Measurements from ENCODE around the gene RUFY2.

Gene RUFY2

DNA sequence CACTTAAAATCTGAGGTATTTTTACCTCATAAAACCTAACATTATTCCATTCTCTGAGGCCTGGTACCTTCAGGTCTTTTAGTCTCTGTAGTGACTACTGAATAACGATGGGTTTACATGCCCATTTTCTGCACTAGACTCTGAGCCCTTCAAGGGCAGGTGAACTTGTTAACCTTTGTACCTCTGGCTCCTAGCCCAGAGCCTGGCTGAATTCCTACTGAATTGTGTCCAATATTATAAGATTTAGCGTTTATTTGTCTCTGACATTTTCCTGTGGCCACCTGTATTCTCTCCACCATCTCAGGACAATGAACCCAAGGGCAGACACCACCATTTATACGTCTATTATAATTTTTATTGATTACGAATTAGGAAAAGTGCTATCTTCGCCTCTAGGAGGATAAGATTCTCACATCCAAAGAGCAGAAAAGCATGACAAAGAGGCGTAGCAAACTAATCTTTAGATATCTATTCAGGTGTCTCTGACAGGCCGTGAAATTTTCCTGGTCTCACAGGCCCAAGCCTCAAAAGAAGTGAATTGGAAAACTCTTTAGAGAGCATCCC is 103.1 kb downstream of the RUFY2 start:
- no peak overlapping the region for H3K4me3 ChIP-seq (ENCODE audit: low read length)
- H3K9me3 ChIP-seq (ENCODE audit: control insufficient read depth, low read length): no peaks in the 10 kb centered on the region
- H3K4me1 ChIP-seq (ENCODE audit: control insufficient read depth, insufficient read depth, low read length): peaks cover 31% of the 10 kb centered on the region
- no peak overlapping the region for H3K9ac ChIP-seq (ENCODE audit: low read length)
- H3K36me3 ChIP-seq (ENCODE audit: control insufficient read depth, insufficient read depth, low read length): no peaks in the 10 kb centered on the region
- H3K27me3 ChIP-seq (ENCODE audit: control insufficient read depth, insufficient read depth, low read length): no peaks in the 10 kb centered on the region

DNA sequence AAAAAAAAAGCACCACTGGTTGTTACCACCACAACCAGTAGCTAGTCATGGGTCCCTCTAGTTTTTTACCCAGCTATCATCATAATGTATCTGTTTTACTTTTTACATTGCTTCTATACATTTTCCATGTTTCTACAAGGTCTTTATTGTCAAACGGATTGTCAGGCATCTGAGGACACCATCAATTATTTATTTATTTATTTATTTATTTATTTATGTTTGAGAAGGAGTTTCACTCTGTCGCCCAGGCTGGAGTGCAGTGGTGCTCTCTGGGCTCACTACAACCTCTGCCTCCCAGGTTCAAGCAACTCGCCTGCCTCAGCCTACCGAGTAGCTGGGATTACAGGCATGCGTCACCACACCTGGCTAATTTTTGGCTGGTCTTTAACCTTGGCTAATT is 104.2 kb downstream of the RUFY2 start:
- no peaks in the 10 kb centered on the region for H3K9me3 ChIP-seq (ENCODE audit: control insufficient read depth, low read length)
- no peaks in the 10 kb centered on the region for H3K27me3 ChIP-seq (ENCODE audit: control insufficient read depth, insufficient read depth, low read length)
- no peak overlapping the region for H3K9ac ChIP-seq (ENCODE audit: low read length)
- no peak overlapping the region for H3K4me3 ChIP-seq (ENCODE audit: low read length)
- H3K4me1 ChIP-seq (ENCODE audit: control insufficient read depth, insufficient read depth, low read length): peaks cover 31% of the 10 kb centered on the region
- no peaks in the 10 kb centered on the region for H3K36me3 ChIP-seq (ENCODE audit: control insufficient read depth, insufficient read depth, low read length)

DNA sequence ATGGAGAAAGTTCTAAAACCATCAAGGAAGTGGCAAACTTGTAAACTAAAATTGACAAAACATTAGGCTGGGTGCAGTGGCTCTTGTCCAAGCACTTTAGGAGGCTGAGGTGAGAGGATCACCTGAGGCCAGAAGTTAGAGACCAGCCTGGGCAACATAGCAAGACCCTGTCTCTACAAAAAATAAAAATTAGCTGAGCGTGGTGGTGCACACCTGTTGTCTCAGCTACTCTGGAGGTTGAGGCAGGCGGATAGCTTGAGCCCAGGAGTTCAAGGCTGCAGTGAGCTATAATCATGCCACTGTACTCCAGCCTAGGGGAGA is 104.6 kb downstream of the RUFY2 start:
- no peak overlapping the region for H3K9ac ChIP-seq (ENCODE audit: low read length)
- no peaks in the 10 kb centered on the region for H3K27me3 ChIP-seq (ENCODE audit: control insufficient read depth, insufficient read depth, low read length)
- no peaks in the 10 kb centered on the region for H3K36me3 ChIP-seq (ENCODE audit: control insufficient read depth, insufficient read depth, low read length)
- no peak overlapping the region for H3K4me3 ChIP-seq (ENCODE audit: low read length)
- no peaks in the 10 kb centered on the region for H3K9me3 ChIP-seq (ENCODE audit: control insufficient read depth, low read length)
- H3K4me1 ChIP-seq (ENCODE audit: control insufficient read depth, insufficient read depth, low read length): peaks cover 31% of the 10 kb centered on the region

DNA sequence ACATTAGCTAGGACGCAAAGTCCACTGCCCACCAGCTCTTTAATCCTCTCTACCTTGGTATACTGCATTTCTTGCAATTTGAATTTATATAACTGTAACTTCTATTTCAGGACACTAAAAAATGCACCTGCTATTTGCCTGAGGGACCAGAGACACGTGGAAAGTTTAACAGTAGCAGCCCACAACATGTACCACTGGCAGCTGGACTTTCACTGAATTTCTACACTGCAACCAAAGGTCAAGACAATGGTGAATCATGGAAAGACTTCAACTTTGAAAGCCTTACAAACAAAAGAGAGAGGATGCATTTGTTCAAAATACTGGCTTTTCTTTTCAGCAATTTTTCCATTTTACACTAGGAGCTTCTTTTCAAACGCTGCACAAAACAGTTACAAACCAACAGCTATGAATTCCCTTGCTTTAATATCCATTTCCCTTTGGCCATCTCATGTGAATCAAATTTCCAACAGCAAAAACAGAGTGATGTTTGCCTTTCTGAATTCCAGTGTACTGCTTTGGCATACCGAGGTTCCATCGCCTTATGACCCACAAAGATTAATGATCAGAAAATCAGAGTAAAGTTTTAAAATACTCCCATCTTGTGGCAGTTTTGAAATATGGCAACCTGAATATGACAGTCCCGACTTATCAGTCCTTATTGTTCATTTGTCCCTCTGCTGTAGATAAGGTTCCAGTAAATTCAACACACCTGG is 105.1 kb downstream of the RUFY2 start:
- Histone ChIP-seq H3K9me3 (ENCODE audit: control insufficient read depth, low read length) (no peaks in the 10 kb centered on the region), H3K36me3 (ENCODE audit: control insufficient read depth, insufficient read depth, low read length) (no peaks in the 10 kb centered on the region), H3K9ac (ENCODE audit: low read length) (no peak overlapping the region), H3K4me3 (ENCODE audit: low read length) (no peak overlapping the region), H3K27me3 (ENCODE audit: control insufficient read depth, insufficient read depth, low read length) (no peaks in the 10 kb centered on the region), H3K4me1 (ENCODE audit: control insufficient read depth, insufficient read depth, low read length) (peaks cover 31% of the 10 kb centered on the region)

- H3K27me3 ChIP-seq (ENCODE audit: control insufficient read depth, insufficient read depth, low read length): no peaks in the 10 kb centered on the region
- no peak overlapping the region for H3K9ac ChIP-seq (ENCODE audit: low read length)
- H3K36me3 ChIP-seq (ENCODE audit: control insufficient read depth, insufficient read depth, low read length): no peaks in the 10 kb centered on the region
- H3K4me3 ChIP-seq (ENCODE audit: low read length): no peak overlapping the region
- no peaks in the 10 kb centered on the region for H3K9me3 ChIP-seq (ENCODE audit: control insufficient read depth, low read length)
- H3K4me1 ChIP-seq (ENCODE audit: control insufficient read depth, insufficient read depth, low read length): peaks cover 31% of the 10 kb centered on the region
These were observed 105.8 kb downstream of the RUFY2 start for GRCh38 chr10:68301301-68301700.

- Histone ChIP-seq H3K4me1 (ENCODE audit: control insufficient read depth, insufficient read depth, low read length) (peaks cover 18% of the 10 kb centered on the region), H3K4me3 (ENCODE audit: low read length) (no peak overlapping the region), H3K9me3 (ENCODE audit: control insufficient read depth, low read length) (no peaks in the 10 kb centered on the region), H3K36me3 (ENCODE audit: control insufficient read depth, insufficient read depth, low read length) (peaks cover 6% of the 10 kb centered on the region), H3K9ac (ENCODE audit: low read length) (no peak overlapping the region), H3K27me3 (ENCODE audit: control insufficient read depth, insufficient read depth, low read length) (no peaks in the 10 kb centered on the region)
These were observed 110.0 kb downstream of the RUFY2 start for GRCh38 chr10:68296843-68297663.
